Measurements from ENCODE around the gene GP9.

Gene GP9

GRCh38 chr3:129060276-129061022 lies at the start of gene GP9:
Gene GP9, plus strand, starts transcription at chr3:129060779. Its CDS starts 961 bp downstream, at chr3:129061740.
- no peak for DNase-seq

GRCh38 chr3:129013491-129013891 lies 47.1 kb upstream of the GP9 start:
- DNase-seq: no peak

GRCh38 chr3:129014148-129014547 lies 46.4 kb upstream of the GP9 start:
- no peak for DNase-seq

GRCh38 chr3:129014793-129015345 lies 45.7 kb upstream of the GP9 start:
- DNase-seq: no peak

GRCh38 chr3:129015388-129016105 lies 45.0 kb upstream of the GP9 start:
- DNase-seq: peak; percentile 52

- DNase-seq: peak; percentile 61
These were observed 44.2 kb upstream of the GP9 start for GRCh38 chr3:129016356-129016719.

- DNase-seq: peak; percentile 41
These were observed 43.7 kb upstream of the GP9 start for GRCh38 chr3:129016720-129017483.

- DNase-seq: no peak
These were observed 43.1 kb upstream of the GP9 start for GRCh38 chr3:129017484-129017899.

GRCh38 chr3:129018271-129018670 lies 42.3 kb upstream of the GP9 start:
- DNase-seq: no peak

GRCh38 chr3:129018751-129019150 lies 41.8 kb upstream of the GP9 start:
- DNase-seq: no peak

GRCh38 chr3:129019266-129019665 lies 41.3 kb upstream of the GP9 start:
- DNase-seq: no peak

- no peak for DNase-seq
These were observed 39.9 kb upstream of the GP9 start for GRCh38 chr3:129020691-129021090.

- DNase-seq: no peak
These were observed 39.4 kb upstream of the GP9 start for GRCh38 chr3:129021140-129021551.

GRCh38 chr3:129022114-129023007 lies 38.2 kb upstream of the GP9 start:
- DNase-seq: no peak

- no peak for DNase-seq
These were observed 37.6 kb upstream of the GP9 start for GRCh38 chr3:129023008-129023358.

- no peak for DNase-seq
These were observed 36.7 kb upstream of the GP9 start for GRCh38 chr3:129023909-129024308.

- no peak for DNase-seq
These were observed 35.5 kb upstream of the GP9 start for GRCh38 chr3:129025108-129025507.

GRCh38 chr3:129025691-129026435 lies 34.7 kb upstream of the GP9 start:
- DNase-seq: no peak

- DNase-seq: peak; percentile 90
These were observed 33.6 kb upstream of the GP9 start for GRCh38 chr3:129026728-129027543.

- no peak for DNase-seq
These were observed 33.1 kb upstream of the GP9 start for GRCh38 chr3:129027544-129027880.

GRCh38 chr3:129028866-129029265 lies 31.7 kb upstream of the GP9 start:
- DNase-seq: no peak
